Left hindlimb (tissue), 1 donor: Measurements from ENCODE around the gene PTPRR.

Source experiments
- DNase-seq: peaks from one replicate; pipeline ENCODE4 v3.0.0-alpha.2; 2018

Gene PTPRR

GRCh38 chr12:70638639-70639360 lies 281.7 kb downstream of the PTPRR start:
- no peak for DNase-seq

GRCh38 chr12:70637303-70638085 lies 283.0 kb downstream of the PTPRR start, which contains the start of gene PTPRB:
Gene PTPRB, minus strand, starts transcription at chr12:70637429. Its CDS starts 34 bp downstream, at chr12:70637395.
- no peak for DNase-seq

GRCh38 chr12:70635755-70636154 lies 284.8 kb downstream of the PTPRR start:
- no peak for DNase-seq

DNA sequence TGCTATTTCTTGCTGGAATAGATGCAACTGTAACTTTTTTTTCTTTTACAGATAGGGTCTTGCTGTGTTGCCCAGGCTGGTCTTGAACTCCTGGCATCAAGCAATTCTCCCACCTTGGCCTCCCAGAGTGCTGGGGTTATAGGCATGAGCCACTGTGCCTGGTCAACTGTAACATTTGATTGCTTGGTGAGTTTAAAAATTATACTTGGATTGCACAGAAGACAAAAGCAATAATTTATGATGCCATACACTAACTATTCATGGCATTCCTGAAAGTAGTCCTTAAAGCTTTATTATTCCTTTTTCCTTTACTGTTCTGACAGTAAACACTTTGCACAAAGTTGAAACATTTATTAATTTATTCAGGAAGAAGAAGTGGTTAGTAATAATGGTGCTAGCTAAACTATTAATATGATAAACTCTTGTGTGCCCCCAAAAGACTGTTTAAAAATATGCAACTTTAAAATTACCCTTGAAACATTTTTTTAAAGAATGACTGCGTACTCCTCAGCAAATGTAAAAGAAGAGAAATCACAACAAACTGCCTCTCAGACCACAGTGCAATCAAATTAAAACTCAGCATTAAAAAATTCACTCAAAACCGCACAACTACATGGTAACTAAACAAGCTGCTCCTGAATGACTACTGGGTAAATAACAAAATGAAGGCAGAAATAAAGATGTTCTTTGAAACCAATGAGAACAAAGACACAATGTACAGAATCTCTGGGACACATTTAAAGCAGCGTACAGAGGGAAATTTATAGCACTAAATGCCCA lies 291.6 kb downstream of the PTPRR start:
- DNase-seq = no peak

DNA sequence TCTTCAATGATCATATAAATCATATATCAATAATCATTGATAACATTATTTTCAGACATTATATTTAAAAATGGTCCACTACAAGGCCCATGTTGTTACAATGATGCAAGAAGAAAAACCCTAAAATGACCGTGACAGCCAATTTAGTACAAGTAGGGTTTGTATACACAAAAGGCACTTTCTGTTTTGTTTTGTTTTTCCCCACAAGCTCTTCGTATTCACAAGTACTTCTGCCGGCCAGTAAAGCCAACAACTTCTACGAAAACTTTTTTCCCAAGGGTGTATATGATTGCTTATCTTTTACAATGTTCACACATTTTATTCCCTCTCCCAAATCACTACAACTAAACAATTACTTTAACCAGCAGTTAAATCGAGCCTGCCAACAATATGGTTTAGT lies 292.9 kb downstream of the PTPRR start:
- DNase-seq = no peak

GRCh38 chr12:70626180-70626579 lies 294.4 kb downstream of the PTPRR start:
- DNase-seq = no peak

DNA sequence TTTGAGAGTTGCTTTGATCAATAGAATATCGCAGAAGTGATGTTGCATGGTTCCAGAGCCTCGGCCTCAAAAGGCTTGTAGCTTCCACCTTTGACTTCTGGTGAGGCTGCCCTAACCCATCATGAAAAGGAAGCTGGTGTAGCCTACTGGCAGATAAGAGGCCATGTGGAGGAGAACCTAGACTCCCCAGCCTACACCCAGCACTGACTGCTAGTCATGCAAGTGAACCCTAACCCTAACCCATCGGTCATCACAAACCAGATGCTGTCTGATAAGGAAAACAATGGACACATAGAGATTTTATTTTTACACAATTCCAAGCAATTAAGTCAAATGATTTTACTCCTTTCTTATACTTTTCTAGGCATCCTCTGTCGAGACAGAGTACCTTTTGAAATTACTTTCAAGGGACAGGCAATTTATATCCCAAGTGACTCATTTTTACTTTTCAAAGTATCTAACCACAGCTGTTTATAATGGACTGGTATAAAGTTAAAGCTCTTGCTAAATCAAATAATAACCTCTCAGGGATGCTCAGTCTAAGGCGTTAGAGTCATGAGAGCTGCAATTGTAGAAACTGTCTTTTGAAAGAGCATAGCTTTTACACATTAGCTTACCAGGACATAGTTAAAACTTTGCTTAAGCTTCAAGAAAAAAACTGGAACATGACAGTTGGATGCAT lies 300.9 kb downstream of the PTPRR start:
- DNase-seq = no peak

- DNase-seq = no peak
Measured at GRCh38 chr12:70618371-70618770, 302.2 kb downstream of the PTPRR start.

GRCh38 chr12:70617450-70617849 lies 303.1 kb downstream of the PTPRR start:
- DNase-seq = no peak

DNA sequence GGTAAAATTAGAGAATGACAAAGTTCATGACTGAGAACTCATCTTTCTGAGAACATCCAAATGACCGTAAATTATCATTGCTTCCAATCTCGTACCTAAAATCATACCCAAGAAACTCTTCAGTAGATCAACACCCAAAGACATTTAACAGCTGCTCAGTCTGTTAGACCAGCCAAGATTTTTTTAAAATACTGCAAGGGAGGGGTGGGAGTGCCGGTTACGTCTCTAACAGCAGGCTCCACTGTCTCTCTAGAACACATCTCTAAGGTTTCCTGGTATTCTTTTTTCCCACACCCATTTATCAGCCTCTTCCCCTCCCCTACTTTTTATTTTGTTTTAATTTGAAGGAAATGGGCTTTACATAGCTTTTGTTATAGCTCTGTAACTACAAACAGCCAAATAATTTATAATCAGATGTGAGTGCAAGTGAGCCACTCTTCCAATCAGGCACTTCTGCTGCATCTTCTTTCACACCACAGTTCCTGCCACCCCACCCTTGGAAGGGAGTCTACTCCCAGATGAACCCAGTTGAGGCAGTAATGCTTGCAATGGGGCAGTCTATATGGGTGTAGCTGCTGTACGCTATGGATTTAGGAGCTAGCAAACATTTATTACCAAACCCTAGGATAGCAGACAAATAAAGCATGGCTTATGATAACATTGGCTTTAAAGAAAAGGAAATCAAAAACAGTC lies 305.2 kb downstream of the PTPRR start:
- DNase-seq = no peak

- DNase-seq = peak; percentile 43
Measured at GRCh38 chr12:70609739-70610491, 310.6 kb downstream of the PTPRR start.

DNA sequence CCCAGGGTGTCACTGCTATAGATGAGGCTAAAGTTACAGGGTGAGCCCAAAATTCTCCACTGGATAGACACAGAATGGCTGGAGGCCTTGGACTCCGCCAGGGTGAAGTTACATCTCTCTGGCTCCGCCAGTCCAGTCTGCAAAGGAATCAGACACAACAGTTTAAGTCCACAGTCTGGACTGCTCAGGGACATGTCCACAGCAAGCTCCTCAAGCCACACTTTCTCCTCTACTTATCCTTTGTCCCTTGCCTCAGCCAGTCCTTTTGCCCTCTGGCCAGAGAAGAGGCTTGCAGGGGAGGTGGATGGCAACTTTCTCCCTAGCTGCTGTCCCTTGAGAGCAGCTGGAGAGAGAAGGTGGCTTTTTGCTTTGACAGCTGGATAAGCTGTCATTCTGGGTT lies 311.3 kb downstream of the PTPRR start:
- DNase-seq = no peak

GRCh38 chr12:70608184-70608583 lies 312.4 kb downstream of the PTPRR start:
- no peak for DNase-seq

GRCh38 chr12:70607107-70607506 lies 313.4 kb downstream of the PTPRR start:
- DNase-seq = no peak

- no peak for DNase-seq
Measured at GRCh38 chr12:70605976-70606375, 314.6 kb downstream of the PTPRR start.

GRCh38 chr12:70604662-70605061 lies 315.9 kb downstream of the PTPRR start:
- no peak for DNase-seq

- no peak for DNase-seq
Measured at GRCh38 chr12:70603044-70603443, 317.5 kb downstream of the PTPRR start.

DNA sequence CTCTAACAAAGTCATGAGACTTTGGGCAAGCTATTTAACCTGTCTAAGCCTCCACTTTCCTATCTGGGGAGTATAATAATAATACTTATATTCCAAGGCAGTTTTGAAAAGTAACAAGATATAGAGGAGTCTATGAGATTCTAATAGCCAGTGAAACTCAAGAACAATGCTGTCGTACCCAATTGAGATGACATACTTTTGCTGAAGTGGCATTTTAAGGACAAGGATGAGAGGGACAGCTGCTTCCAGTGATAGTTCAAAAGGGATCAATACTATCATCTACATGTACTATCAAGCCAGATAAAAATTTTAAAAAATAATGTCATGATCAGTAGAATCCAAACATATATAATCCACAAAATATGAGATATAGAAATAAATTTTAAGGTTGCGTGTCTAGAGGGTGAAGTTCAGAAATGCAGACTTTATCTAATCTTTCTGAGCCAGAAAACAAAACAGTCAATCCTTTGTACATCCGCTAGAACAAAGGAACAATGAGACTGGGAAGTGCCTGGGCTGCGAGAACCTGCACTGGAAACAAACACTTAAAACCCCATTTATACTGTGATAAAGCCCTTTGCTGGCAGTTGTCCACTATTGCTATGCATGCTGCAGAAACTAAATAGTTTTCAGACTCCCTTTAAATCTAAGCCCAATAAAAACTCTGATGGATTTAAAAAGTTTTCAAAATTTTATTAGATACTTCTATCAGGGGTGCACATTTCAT lies 321.9 kb downstream of the PTPRR start:
- no peak for DNase-seq

DNA sequence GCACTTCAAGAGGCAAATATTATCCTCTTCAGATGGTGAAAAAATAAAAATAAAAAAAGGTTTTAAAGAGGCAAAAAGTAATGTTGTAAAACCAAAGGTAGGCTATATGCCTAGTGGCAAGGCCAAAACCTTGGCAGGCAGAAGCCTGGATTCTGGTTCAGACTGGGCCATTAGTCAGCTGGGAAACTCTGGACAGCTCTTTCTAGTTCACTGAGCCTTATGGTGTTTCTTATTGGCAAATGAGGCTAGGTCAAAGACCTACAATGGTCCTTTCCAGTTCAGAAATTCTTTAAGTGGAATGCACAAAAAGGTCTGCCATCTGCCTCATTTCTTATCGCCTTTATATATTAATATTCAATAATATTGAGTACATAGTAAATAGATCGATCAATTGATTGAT lies 327.9 kb downstream of the PTPRR start:
- DNase-seq = no peak

DNA sequence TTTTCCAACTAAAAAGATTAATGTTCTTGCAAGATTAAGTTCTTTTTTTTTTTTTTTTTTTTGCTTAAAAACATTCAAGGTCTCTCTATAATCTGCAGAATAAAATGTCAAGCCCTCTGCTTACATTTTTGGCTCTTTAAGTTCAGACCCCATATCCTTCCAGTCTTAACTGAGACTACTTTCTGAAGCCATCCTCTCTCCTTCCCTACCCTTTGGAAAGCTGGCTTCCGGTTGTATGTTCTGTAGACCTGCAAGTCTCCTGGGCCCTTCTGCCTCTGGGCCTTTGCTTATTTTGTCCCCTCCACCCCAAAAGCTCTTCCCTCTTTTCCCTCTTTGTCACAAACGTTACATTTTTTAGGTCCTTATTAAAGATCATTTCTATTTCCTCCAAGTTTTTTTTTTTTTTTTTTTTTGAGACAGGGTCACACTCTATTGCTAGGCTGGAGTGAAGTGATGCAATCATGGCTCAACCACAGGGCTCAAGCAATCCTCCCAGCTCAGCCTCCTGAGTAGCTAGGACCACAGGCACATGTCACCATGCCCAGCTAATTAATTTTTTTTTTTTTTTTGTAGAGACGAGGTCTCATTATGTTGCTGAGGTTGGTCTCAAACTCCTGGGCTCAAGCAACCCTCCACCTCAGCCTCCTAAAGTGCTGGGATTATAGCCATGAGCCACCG lies 329.9 kb downstream of the PTPRR start:
- DNase-seq = no peak
